Stimulated activated naive CD8-positive, alpha-beta T cell treated with anti-CD3 and anti-CD28 coated beads, Interleukin-15, Interleukin-2, amounts not matched to agents 100 ng/mL and 50 ng/mL, for 24 hours (primary cell): ENCODE results near the gene ZNF507.
A peak's percentile ranks its signal among the peaks of the same experiment; 100 is the strongest.

Experiments
- H3K27ac Mint-ChIP-seq: one replicate; pipeline ENCODE4 v1.8.0; 2021; ENCODE audit warnings: mild to moderate bottlenecking, mixed read lengths
- H3K27me3 Mint-ChIP-seq: one replicate; pipeline ENCODE4 v1.8.0; 2021; ENCODE audit warnings: mixed read lengths
- H3K36me3 Mint-ChIP-seq: one replicate; pipeline ENCODE4 v1.8.0; 2021; ENCODE audit warnings: low read depth, mixed read lengths
- H3K4me1 Mint-ChIP-seq: one replicate; pipeline ENCODE4 v1.8.0; 2021; ENCODE audit warnings: low read depth, mixed read lengths
- H3K4me3 Mint-ChIP-seq: one replicate; pipeline ENCODE4 v1.8.0; 2021; ENCODE audit warnings: mild to moderate bottlenecking, mixed read lengths
- H3K9me3 Mint-ChIP-seq: one replicate; pipeline ENCODE4 v1.8.0; 2021; ENCODE audit warnings: mixed read lengths

Gene ZNF507

GRCh38 chr19:32345261-32346207 lies at the start of gene ZNF507:
TSS of gene ZNF507 (plus strand) at chr19:32345610. CDS start at chr19:32352831, 7,221 bp downstream.
- peaks cover 33% of the 10 kb centered on the region for H3K36me3 Mint-ChIP-seq

GRCh38 chr19:32296694-32297093 lies 48.7 kb upstream of the ZNF507 start:
- Mint-ChIP-seq H3K36me3 (no peaks in the 10 kb centered on the region), H3K9me3 (peaks cover 7% of the 10 kb centered on the region), H3K4me1 (no peaks in the 10 kb centered on the region)

More at GRCh38 chr19:32345261-32346207, at the start of gene ZNF507:
- Mint-ChIP-seq H3K4me1 (peaks cover 45% of the 10 kb centered on the region), H3K4me3 (peak within 1 kb of the TSS; percentile 99), H3K9me3 (no peaks in the 10 kb centered on the region), H3K27ac (peak within 1 kb of the TSS; percentile 98), H3K27me3 (no peaks in the 10 kb centered on the region)

GRCh38 chr19:32302778-32303177 lies 42.6 kb upstream of the ZNF507 start:
- Mint-ChIP-seq H3K9me3 (peaks cover 27% of the 10 kb centered on the region), H3K4me3 (no peak overlapping the region), H3K36me3 (peaks cover 5% of the 10 kb centered on the region), H3K4me1 (no peaks in the 10 kb centered on the region), H3K27ac (no peak overlapping the region), H3K27me3 (peaks cover 21% of the 10 kb centered on the region)

More at GRCh38 chr19:32296694-32297093, 48.7 kb upstream of the ZNF507 start:
- Mint-ChIP-seq H3K4me3 (no peak overlapping the region), H3K27ac (no peak overlapping the region), H3K27me3 (peaks cover 13% of the 10 kb centered on the region)

- peaks cover 27% of the 10 kb centered on the region for H3K9me3 Mint-ChIP-seq
- H3K4me1 Mint-ChIP-seq, result no peaks in the 10 kb centered on the region
- H3K27ac Mint-ChIP-seq, result no peak overlapping the region
- H3K4me3 Mint-ChIP-seq, result no peak overlapping the region
- peaks cover 5% of the 10 kb centered on the region for H3K36me3 Mint-ChIP-seq
- peaks cover 22% of the 10 kb centered on the region for H3K27me3 Mint-ChIP-seq
Observed at GRCh38 chr19:32303193-32303592, 42.2 kb upstream of the ZNF507 start.

- no peak overlapping the region for H3K27ac Mint-ChIP-seq
- H3K9me3 Mint-ChIP-seq, result peaks cover 18% of the 10 kb centered on the region
- H3K4me1 Mint-ChIP-seq, result no peaks in the 10 kb centered on the region
- peaks cover 5% of the 10 kb centered on the region for H3K36me3 Mint-ChIP-seq
- no peak overlapping the region for H3K4me3 Mint-ChIP-seq
- H3K27me3 Mint-ChIP-seq, result peaks cover 26% of the 10 kb centered on the region
Observed at GRCh38 chr19:32307591-32307990, 37.8 kb upstream of the ZNF507 start.

- Mint-ChIP-seq H3K9me3 (peaks cover 10% of the 10 kb centered on the region), H3K27me3 (peaks cover 21% of the 10 kb centered on the region), H3K4me3 (no peak overlapping the region), H3K4me1 (no peaks in the 10 kb centered on the region), H3K36me3 (no peaks in the 10 kb centered on the region), H3K27ac (no peak overlapping the region)
Observed at GRCh38 chr19:32308431-32309077, 36.9 kb upstream of the ZNF507 start.

GRCh38 chr19:32309711-32310390 lies 35.6 kb upstream of the ZNF507 start:
- H3K27me3 Mint-ChIP-seq, result peaks cover 22% of the 10 kb centered on the region
- no peaks in the 10 kb centered on the region for H3K9me3 Mint-ChIP-seq
- H3K4me1 Mint-ChIP-seq, result no peaks in the 10 kb centered on the region
- no peaks in the 10 kb centered on the region for H3K36me3 Mint-ChIP-seq
- no peak overlapping the region for H3K27ac Mint-ChIP-seq
- no peak overlapping the region for H3K4me3 Mint-ChIP-seq

- H3K27me3 Mint-ChIP-seq, result peaks cover 21% of the 10 kb centered on the region
Observed at GRCh38 chr19:32311371-32311770, 34.0 kb upstream of the ZNF507 start.

GRCh38 chr19:32313569-32314265 lies 31.7 kb upstream of the ZNF507 start:
- Mint-ChIP-seq H3K4me3 (no peak overlapping the region), H3K9me3 (no peaks in the 10 kb centered on the region), H3K27ac (no peak overlapping the region), H3K27me3 (peaks cover 14% of the 10 kb centered on the region), H3K36me3 (no peaks in the 10 kb centered on the region), H3K4me1 (no peaks in the 10 kb centered on the region)

More at GRCh38 chr19:32311371-32311770, 34.0 kb upstream of the ZNF507 start:
- H3K4me3 Mint-ChIP-seq, result no peak overlapping the region
- no peaks in the 10 kb centered on the region for H3K36me3 Mint-ChIP-seq
- H3K9me3 Mint-ChIP-seq, result no peaks in the 10 kb centered on the region
- no peak overlapping the region for H3K27ac Mint-ChIP-seq
- no peaks in the 10 kb centered on the region for H3K4me1 Mint-ChIP-seq

GRCh38 chr19:32316034-32316433 lies 29.4 kb upstream of the ZNF507 start:
- H3K9me3 Mint-ChIP-seq, result no peaks in the 10 kb centered on the region
- no peak overlapping the region for H3K27ac Mint-ChIP-seq
- peaks cover 16% of the 10 kb centered on the region for H3K27me3 Mint-ChIP-seq
- no peak overlapping the region for H3K4me3 Mint-ChIP-seq
- H3K36me3 Mint-ChIP-seq, result no peaks in the 10 kb centered on the region
- H3K4me1 Mint-ChIP-seq, result no peaks in the 10 kb centered on the region

- no peaks in the 10 kb centered on the region for H3K9me3 Mint-ChIP-seq
- H3K36me3 Mint-ChIP-seq, result no peaks in the 10 kb centered on the region
- H3K4me3 Mint-ChIP-seq, result no peak overlapping the region
- no peak overlapping the region for H3K27ac Mint-ChIP-seq
- peaks cover 19% of the 10 kb centered on the region for H3K27me3 Mint-ChIP-seq
- H3K4me1 Mint-ChIP-seq, result no peaks in the 10 kb centered on the region
Observed at GRCh38 chr19:32317086-32317485, 28.3 kb upstream of the ZNF507 start.

GRCh38 chr19:32318884-32319520 lies 26.4 kb upstream of the ZNF507 start:
- H3K4me3 Mint-ChIP-seq, result no peak overlapping the region
- no peaks in the 10 kb centered on the region for H3K9me3 Mint-ChIP-seq
- H3K4me1 Mint-ChIP-seq, result no peaks in the 10 kb centered on the region
- no peaks in the 10 kb centered on the region for H3K36me3 Mint-ChIP-seq
- H3K27ac Mint-ChIP-seq, result no peak overlapping the region
- peaks cover 14% of the 10 kb centered on the region for H3K27me3 Mint-ChIP-seq

- Mint-ChIP-seq H3K9me3 (no peaks in the 10 kb centered on the region), H3K4me3 (no peak overlapping the region), H3K27me3 (peaks cover 19% of the 10 kb centered on the region), H3K36me3 (no peaks in the 10 kb centered on the region), H3K27ac (no peak overlapping the region), H3K4me1 (no peaks in the 10 kb centered on the region)
Observed at GRCh38 chr19:32322541-32322940, 22.9 kb upstream of the ZNF507 start.
